NOMO-1 treated with DMSO at 0.1 percent for 48 hours (cell line): Measurements from ENCODE around the gene ACACB.
"Not testable (repeated sequence)": the region's sequence is repeated elsewhere in the genome, so short reads cannot be mapped to it uniquely, and the experiment has no call there.

Source experiments
- DNase-seq: peaks from one replicate; lab custom pipeline; 2025; ENCODE audit not compliant: unreplicated experiment; lab: John Stamatoyannopoulos, UW

Gene ACACB

DNA sequence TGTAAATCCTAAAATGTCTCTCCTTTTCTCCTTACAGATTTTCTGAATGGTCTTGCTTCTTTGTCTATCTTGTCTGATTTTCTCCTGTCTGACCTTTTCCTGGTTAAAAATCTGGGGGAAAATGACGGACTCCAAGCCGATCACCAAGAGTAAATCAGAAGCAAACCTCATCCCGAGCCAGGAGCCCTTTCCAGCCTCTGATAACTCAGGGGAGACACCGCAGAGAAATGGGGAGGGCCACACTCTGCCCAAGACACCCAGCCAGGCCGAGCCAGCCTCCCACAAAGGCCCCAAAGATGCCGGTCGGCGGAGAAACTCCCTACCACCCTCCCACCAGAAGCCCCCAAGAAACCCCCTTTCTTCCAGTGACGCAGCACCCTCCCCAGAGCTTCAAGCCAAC lies 23.0 kb downstream of the ACACB start:
- no peak for DNase-seq

DNA sequence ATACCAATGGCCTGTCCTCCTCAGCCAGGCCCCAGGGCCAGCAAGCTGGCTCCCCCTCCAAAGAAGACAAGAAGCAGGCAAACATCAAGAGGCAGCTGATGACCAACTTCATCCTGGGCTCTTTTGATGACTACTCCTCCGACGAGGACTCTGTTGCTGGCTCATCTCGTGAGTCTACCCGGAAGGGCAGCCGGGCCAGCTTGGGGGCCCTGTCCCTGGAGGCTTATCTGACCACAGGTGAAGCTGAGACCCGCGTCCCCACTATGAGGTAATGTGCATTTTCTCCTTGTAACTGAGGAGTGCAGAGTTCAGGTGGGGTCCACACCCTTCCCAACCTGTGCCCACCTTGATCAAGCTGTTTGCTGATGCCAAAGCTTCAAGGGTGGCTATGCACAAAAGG lies 23.4 kb downstream of the ACACB start:
- DNase-seq, result no peak

DNA sequence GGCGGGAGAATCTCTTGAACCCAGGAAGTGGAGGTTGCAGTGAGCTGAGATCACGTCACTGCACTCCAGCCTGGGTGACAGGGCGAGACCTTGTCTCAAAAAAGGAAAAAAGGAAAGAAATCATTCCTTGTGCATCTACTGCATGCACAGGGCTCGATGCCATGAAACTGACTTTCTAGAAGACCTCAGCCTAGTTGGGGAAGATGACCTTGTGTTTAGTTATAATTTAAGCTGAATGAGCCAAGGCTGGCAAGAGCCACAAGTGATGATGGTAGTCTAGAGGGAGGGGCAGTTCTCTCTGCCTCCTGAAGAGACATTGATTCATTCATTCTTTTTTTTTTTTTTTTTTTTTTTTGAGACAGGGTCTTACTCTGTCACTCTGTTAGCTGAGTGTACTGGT lies 24.2 kb downstream of the ACACB start:
- no peak for DNase-seq

DNA sequence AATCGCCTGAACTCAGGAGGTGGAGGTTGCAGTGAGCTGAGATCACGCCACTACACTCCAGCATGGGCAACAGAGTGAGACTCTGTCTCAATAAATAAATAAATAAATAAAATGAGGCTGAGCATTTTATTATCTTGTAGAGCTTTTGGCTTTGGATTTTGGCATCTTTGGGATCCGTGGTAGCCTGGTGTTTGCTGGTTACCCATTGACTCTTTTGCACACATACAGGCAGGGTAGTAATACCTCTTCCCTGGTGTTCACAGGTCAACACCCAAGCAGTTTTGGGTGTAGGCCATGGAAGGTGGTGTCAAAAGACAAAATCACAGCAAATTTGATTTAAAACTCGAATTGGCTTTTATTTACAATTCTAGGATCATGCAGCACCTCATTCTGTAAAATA lies 27.8 kb downstream of the ACACB start:
- no peak for DNase-seq

DNA sequence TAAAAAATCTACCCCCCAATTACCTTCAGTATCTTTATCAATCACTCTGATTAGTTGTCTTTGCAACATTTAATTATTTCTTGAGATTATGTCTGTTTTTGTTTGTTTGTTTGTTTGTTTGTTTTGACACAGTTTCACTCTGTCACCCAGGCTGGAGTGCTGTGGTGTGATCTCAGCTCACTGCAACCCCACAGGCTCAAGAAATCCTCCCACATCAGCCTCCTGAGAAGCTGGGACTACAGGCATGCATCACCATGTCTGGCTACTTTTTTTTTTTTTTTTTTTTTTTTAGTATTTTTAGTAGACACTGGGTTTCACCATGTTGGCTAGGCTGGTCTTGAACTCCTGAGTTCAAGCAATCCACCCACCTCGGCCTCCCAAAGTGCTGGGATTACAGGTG lies 30.7 kb downstream of the ACACB start:
- DNase-seq, result not testable (repeated sequence)

DNA sequence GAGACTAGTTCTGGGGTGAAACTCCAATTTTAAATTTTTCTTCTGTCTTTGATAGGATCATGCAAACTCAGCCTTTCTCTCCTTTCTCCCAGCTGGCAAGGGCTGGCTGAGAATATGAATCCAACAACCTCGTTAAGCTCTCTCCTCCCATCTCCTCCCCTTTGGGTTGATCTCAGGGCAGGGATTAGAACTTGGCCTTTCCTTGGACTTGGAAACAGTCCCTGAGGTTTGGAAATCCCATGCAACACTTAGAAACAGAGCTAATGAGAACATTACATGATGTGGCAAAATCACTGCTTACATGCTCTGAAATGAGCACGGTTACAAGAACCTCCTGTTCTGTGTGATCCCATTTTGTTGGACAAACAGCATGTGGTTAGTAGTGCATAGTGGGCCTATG lies 31.6 kb downstream of the ACACB start:
- DNase-seq, result no peak

DNA sequence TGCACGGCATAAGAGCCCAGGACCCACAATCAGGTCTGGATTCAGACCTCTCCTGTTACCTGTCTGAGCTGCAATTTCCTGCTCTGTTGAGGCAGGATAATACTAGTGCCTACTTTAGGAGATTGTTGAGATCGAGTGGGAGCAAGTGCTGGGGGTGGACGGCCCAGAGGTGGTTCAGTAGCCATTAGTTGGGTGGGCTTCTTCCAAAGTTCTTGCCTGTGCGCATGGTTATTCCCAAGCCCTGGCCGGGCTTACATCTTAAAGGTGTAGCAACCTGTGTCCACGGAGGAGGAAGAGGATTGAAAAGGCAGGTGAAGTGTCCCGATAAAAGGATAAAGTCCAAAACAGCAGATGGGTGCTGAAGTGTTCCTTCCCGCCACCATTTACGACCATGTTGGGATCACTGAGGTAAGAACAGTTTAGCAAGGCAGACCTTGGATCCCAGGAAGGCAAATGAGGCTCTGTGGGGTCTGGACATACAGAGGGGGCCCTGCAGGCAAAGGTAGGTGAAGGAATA lies 33.8 kb downstream of the ACACB start:
- no peak for DNase-seq

DNA sequence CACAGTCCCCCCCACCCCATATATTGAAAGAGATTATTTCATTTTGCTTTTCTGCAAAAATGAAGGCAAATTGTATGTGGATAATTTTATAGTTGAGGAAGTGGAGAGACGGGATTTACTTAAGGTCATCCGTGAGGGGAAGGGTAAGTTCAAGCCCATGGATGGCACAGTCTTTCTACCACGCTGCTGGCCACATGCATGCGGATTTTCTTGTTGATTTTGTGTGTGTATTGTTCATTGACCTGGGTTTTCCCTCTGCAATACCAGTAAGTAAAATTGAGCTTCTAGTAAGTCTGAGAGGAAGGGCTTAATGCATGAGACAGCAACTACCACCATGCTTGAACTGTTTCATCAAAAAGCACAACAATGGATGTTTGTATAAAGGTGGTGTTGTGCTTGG lies 35.1 kb downstream of the ACACB start:
- no peak for DNase-seq

DNA sequence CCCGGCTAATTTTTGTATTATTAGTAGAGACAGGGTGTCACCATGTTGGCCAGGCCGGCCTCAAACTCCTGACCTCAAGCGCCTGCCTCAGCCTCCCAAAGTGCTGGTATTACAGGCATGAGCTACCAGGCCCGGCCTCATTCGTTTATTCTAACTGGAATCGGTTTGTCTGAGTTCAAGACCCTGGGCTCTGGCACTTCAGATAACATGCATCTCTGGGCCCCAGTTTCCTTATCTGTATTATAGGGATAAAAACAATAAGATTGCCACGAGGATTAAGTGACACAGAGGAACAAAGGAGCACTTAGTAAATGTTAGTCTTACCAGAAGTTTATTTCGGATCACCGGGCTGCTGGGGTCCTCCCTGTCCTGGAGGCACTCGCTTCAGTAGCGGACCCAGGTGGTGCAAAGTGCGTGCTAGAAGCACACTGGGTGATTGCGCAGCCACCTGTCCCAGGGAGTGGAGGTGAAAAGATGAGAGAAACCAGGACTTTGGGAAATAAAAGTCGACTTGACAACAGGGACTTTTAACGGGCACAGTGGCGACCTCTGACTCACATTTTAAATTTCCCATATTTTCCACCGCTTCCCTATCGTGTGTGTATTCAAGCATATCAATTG lies 37.5 kb downstream of the ACACB start:
- no peak for DNase-seq

DNA sequence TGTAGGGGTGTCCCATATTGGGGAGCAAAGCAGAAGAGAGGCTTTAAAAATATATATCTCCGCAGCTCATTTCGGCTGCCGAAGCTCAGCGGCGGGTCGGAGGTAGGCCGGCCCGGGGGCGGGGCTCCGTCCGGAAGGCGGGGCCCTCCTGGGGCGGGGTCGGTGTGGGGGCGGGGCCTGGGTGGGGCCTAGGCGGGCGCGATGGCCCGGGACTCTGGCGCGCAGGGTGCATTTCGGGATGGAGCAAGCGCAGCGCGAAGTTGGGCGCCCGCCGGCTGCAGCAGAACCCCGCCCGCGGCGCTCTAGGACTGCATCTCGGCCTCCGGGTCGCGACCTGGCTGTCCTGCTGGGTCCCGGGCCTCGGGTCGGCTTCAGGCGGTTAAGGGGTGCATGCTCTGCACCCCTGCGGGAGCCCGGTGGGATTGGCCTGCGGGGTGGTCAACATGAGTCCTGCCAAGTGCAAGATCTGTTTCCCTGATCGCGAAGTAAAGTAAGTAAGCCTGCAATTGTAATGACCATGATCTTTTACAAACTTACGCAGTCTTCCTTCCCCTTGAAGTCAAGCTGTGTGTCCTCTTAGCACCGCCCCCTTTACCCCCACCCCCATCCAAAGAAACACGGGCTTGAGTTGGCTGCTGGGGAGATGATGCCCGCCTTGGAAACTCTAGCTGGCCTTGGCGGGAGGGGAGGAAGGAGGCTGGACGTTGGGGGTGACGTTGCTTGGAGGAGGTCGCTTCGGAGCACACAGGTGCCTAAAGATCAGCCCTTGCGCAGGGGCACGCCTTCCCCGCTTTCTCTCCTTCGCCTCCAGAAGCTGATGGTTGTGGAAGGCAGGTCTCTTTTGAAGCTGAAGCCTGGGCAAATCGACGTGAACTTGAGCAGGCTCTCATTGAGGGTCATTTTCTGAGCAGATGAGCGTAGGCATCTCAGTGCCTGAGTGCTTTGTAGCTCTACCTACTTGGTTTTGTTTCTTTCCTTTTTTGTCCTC lies 38.4 kb downstream of the ACACB start:
- DNase-seq, result peak; percentile 72

DNA sequence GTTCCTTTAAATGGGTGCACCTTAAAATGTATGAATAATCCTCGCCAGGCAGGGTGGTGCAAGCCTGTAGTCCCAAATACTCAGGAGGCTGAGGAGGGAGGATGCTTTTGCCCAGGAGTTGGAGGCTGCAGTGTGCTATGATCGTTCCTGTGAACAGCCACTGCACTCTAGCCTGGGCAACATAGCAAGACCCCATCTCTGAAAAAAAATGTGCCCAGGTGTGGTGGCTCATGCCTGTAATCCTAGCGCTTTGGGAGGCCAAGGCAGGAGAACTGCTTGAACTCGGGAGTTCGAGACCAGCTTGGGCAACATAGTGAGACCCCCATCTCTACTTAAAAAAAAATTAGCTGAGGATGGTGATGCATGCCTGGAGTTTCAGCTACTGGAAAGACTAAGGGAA lies 39.6 kb downstream of the ACACB start:
- no peak for DNase-seq

DNA sequence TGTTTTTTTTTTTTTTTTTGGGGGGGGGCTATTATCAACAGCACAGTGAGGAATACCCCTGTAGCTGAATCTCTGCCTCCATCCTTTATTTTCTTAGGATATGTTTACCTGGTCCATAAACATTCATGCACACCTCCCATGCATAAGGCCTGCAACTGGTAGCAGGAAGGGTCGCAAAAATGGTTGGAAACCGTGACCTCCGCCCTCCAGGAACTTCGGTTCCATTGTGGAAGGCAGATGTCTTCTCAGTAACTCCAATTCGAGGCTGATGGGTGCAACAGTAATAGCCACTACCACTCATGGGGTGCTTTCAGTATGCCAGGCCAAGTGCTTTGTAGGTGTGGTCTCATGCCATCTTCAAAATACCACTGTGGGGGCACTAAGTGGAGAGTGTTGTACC lies 40.2 kb downstream of the ACACB start:
- DNase-seq, result no peak

DNA sequence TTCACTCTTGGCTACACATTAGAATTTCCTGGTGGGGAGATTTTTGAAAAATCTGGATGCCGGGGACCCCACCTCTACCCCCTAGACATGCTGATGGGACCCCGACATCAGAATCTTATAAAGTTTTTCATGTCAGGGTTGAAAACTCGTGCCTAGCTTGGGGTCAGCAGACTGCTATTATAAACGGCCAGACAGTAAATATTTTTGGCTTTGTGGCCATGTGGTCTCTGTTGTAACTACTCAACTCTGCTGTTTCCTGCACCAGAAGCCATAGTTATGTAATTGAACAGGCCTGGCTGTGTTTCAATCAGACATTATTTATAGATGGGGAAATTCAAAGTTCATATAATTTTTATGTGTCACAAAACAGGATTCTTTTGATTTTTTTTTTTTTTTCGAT lies 41.6 kb downstream of the ACACB start:
- DNase-seq, result peak; percentile 16

DNA sequence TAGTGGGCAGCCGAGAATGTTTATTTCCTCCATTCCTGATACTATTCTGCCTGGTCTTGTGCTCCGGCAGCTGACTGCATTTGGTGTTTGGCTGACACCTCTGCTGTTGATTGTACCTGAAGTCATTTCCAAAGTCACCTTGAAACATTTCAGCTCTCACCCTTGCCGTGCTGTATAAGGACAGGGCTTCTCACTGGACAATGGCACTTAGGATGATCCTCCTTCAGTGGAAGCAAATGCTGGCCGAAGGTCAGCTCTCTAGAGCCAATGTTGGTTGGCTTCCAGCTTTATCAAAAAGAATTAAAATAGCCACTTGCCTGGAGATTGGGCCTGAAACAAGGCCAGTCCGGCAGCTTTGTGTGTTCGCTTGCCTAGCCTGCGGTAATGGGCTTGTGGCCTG lies 44.0 kb downstream of the ACACB start:
- DNase-seq, result no peak

DNA sequence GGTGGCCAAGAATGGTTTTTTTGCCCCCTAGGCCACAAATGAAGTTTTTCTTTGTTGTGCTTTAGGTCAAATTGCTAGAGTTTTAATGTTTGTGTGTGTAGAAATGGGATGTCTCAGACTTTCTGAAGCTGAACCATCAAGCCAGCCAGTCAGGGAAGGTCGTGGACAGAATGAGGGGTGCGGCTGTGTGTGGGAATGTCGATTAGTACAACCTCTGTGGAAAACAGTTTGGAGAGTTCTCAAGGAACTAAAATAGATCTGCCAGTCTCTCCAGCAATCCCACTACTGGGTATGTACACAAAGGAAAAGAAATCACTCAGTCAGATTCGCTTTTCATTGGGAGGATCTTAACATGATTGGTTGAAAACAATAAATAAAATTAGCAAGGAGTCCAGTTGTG lies 44.5 kb downstream of the ACACB start:
- DNase-seq, result no peak

DNA sequence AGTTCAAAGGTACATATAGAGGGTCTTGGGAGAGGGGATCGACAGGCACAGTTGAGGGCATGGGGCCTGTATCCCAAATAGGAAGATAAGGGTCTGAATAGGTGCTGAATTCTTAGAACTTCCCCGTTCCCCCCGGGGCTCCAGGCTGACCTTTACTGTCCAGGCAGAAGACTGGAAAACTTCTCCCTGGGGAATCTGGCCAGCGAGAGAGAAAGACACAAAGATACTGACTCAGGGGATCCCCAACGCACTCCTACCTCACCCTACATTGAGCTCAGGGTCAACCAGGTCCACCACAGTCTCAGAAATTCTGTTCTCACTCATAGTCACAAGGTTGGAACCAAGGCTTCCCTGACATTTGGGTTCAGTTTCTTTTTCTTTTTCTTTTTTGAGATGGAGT lies 46.2 kb downstream of the ACACB start:
- no peak for DNase-seq

DNA sequence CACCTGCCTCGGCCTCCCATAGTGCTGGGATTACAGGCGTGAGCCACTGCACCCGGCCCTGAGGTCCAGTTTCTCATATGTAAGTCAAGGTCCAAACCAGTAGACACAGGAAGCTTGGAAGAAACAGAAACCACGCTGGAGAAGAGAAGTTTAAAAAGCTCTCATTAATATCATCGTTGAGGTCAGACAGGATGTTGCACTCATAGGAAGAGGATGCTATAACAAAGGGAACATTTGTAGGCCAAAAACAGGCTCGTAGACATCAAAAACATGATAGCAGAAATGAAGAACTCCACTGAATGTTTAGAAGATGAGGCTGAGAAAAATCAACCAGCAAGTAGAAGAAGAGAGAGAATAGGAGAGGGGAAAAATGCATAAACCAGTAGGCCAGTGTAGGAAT lies 46.8 kb downstream of the ACACB start:
- no peak for DNase-seq

DNA sequence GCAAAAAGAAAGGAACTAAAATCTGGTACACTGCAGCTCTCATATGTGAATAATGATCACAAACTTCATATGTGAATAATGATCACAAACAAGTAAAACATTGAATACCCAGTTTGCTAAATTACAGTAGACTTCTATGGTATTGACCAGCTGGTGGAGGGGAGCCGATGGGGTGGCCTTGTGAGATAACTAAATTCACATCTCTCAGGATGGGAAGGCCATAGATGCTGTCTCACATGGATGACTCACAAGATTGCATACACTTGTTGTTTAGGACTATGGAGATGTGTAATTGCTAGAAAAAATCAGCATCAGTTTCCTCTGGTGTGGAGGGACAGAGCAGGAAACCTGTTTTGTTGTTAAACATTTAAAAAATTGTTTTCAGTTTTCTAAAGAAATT lies 49.2 kb downstream of the ACACB start:
- DNase-seq, result no peak

DNA sequence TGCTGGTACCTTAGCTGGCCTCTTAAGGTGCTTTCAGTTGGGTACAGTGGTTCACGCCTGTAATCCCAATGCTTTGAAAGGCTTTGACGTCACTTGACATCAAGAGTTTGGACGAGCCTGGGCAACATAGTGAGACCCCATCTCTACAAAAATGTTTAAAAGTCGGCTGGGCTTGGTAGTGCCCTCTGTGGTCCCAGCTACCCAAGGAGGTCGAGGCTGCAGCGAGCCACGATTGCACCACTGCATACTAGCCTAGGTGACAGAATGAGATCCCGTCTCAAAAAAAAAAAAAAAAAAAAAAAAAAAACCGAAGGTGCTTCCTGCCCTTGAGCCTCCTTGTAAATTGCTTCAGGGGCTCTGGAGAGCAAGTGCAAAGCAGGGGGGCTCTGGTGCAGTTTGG lies 50.0 kb downstream of the ACACB start:
- DNase-seq, result no peak

DNA sequence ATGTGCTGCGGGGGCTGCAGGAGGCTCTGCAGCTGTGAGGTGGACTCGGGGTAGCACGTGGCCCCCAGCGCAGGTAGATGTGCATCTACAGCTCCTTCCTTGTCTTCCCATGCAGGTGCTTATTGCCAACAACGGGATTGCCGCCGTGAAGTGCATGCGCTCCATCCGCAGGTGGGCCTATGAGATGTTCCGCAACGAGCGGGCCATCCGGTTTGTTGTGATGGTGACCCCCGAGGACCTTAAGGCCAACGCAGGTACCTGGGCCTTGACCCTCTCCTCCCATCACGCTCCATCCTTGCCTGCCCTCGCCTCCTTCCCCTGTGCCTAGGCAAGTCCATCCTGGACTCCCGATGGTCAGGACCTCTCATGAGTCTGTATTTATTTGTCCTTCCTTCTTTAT lies 51.4 kb downstream of the ACACB start:
- no peak for DNase-seq

DNA sequence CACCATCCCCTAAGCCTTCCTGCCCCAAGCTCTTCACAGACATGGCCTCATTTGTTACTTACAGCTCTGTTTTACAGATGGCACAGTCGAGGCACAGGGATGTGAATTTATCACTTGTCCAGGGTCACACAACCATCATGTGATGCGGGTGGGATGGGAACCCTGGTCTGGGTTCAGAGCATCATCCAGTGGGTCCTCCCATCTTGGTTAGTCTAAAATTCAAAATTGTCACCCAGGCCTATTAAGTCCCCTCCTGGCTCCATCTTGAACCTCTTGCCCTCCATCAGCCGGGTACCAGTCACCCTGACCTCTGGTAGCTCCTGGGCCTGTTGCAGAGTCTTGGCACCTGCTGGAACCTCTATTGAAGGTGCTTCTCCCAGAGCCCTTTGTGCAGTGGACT lies 52.9 kb downstream of the ACACB start:
- DNase-seq, result no peak

DNA sequence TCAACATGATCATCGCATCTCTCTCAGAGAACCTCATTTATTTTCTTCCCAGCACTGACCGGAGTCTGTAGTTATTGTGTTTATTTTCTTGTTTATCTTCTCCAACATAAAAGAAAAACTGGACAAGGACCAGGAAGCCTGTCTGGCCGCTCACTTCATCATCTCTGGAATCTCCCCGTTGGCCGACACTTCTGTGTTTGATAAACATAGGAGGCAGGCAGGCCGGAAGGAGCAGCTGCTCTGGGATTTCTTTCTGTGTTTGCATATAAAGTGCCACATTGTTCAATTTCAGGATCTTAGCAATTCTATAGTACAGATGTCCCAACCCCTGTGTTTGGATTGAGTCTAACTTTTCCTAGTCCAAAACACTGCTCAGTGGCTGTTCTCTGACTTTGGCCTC lies 53.3 kb downstream of the ACACB start:
- no peak for DNase-seq
